Smooth muscle cell (in vitro differentiated cells): ENCODE data around the gene LPP. TPM values are rescaled to one million over a fixed set of nuclear protein-coding genes. Genes with fewer than 3 reads are reported as not detected.

Source experiments
- DNase-seq: peaks from one replicate; lab custom pipeline; 2025; ENCODE audit not compliant: unreplicated experiment; lab: John Stamatoyannopoulos, UW
- H2AFZ ChIP-seq: fragments of 200-600 bp; sonication (generic); 2 replicates; pipeline ENCODE4 v1.6.0; 2016; ENCODE audit warnings: antibody characterized with exemption, low read depth, mild to moderate bottlenecking
- H3F3A ChIP-seq: fragments of 200-600 bp; sonication (generic); 2 replicates; pipeline ENCODE4 v1.6.0; 2017; ENCODE audit warnings: antibody characterized with exemption, low read depth
- H3K27ac ChIP-seq: fragments of 200-600 bp; sonication (generic); 2 replicates; pipeline ENCODE4 v1.5.1; 2016; ENCODE audit warnings: low read depth, mild to moderate bottlenecking
- H3K27me3 ChIP-seq: fragments of 200-600 bp; sonication (generic); 2 replicates; pipeline ENCODE4 v1.6.1; 2016; ENCODE audit warnings: low read depth, mild to moderate bottlenecking
- H3K36me3 ChIP-seq: fragments of 200-600 bp; sonication (generic); 2 replicates; pipeline ENCODE4 v1.5.1; 2016; ENCODE audit warnings: low read depth
- H3K4me1 ChIP-seq: fragments of 200-600 bp; sonication (generic); 2 replicates; pipeline ENCODE4 v1.5.1; 2016; ENCODE audit warnings: low read depth
- H3K4me2 ChIP-seq: fragments of 200-600 bp; sonication (generic); 2 replicates; pipeline ENCODE4 v1.6.0; 2016; ENCODE audit warnings: mild to moderate bottlenecking
- H3K4me3 ChIP-seq: fragments of 200-600 bp; sonication (generic); 2 replicates; pipeline ENCODE4 v1.5.1; 2016; ENCODE audit warnings: mild to moderate bottlenecking
- H3K79me2 ChIP-seq: fragments of 200-600 bp; sonication (generic); 2 replicates; pipeline ENCODE4 v1.6.0; 2016; ENCODE audit warnings: low read depth, mild to moderate bottlenecking
- H3K9ac ChIP-seq: fragments of 200-600 bp; sonication (generic); 2 replicates; pipeline ENCODE4 v1.6.0; 2016; ENCODE audit warnings: low read depth
- H3K9me3 ChIP-seq: fragments of 200-600 bp; sonication (generic); replicated peaks from 2 replicates; pipeline ENCODE4 v1.5.1; 2016; ENCODE audit warnings: low read depth
- H4K20me1 ChIP-seq: fragments of 200-600 bp; sonication (generic); 2 replicates; pipeline ENCODE4 v1.6.0; 2016; ENCODE audit warnings: low read depth
- CTCF ChIP-seq: fragments of 200-600 bp; sonication (generic); IDR thresholded peaks from 2 replicates; pipeline ENCODE4 v1.5.1; 2017; ENCODE audit warnings: borderline replicate concordance, mild to moderate bottlenecking, antibody characterized with exemption; ENCODE audit not compliant: insufficient read depth, poor library complexity, severe bottlenecking
- WGBS: methylation state at CpG from one replicate; pipeline ENCODE4 v1.1.7; 2016; ENCODE audit warnings: low lambda C conversion rate; 5-methylcytosine and 5-hydroxymethylcytosine counted together
- polyA plus RNA-seq: library from polyadenylated mRNA; unstranded; fragments of >200 nt; fragmentation: Nextera tagmentation; extraction: Ambion mirVana; gene quantifications from 2 replicates; pipeline ENCODE4 v1.2.1, GENCODE V29; 2016
- total RNA-seq: library from RNA; depleted of rRNA; stranded (reverse); fragments of >200 nt; gene quantifications from 2 replicates; pipeline ENCODE4 v1.2.3, GENCODE V29; 2014

Gene LPP
- total and polyA plus RNA-seq, 2 experiments from 2014 or later, result 42.3 to 128 TPM

- Histone ChIP-seq H3K79me2 (peaks cover 84% of the 10 kb centered on the region), H4K20me1 (peaks cover 88% of the 10 kb centered on the region)
- no peak for TF ChIP-seq CTCF
Measured at GRCh38 chr3:188335656-188336055, 181.7 kb downstream of the LPP start.

GRCh38 chr3:188336178-188336577, 182.2 kb downstream of the LPP start:
- DNase-seq, result no peak
- no peaks in the 10 kb centered on the region for H3K9me3 ChIP-seq
- no peak overlapping the region for H2AFZ ChIP-seq
- no peak overlapping the region for H3K27ac ChIP-seq
- no peak overlapping the region for H3K4me3 ChIP-seq
- H3K4me2 ChIP-seq, result no peak overlapping the region
- H3K9ac ChIP-seq, result no peak overlapping the region
- H3K27me3 ChIP-seq, result no peaks in the 10 kb centered on the region
- H3K36me3 ChIP-seq, result no peaks in the 10 kb centered on the region
- H3K79me2 ChIP-seq, result peaks cover 84% of the 10 kb centered on the region
- peaks cover 88% of the 10 kb centered on the region for H4K20me1 ChIP-seq
- no peak for TF ChIP-seq CTCF
- H3F3A ChIP-seq, result no peaks in the 10 kb centered on the region
- peaks cover 9% of the 10 kb centered on the region for H3K4me1 ChIP-seq

More at GRCh38 chr3:188335656-188336055, 181.7 kb downstream of the LPP start:
- H3K9me3 ChIP-seq, result no peaks in the 10 kb centered on the region
- no peak overlapping the region for H3K4me3 ChIP-seq
- H3K27ac ChIP-seq, result no peak overlapping the region
- H3F3A ChIP-seq, result no peaks in the 10 kb centered on the region
- WGBS, result 88% methylated on average over 3 of the region's 3 CpGs
- H3K36me3 ChIP-seq, result no peaks in the 10 kb centered on the region
- no peak overlapping the region for H3K9ac ChIP-seq
- H2AFZ ChIP-seq, result no peak overlapping the region
- no peak for DNase-seq
- H3K4me2 ChIP-seq, result no peak overlapping the region
- no peaks in the 10 kb centered on the region for H3K27me3 ChIP-seq
- H3K4me1 ChIP-seq, result peaks cover 4% of the 10 kb centered on the region

GRCh38 chr3:188337232-188337631, 183.3 kb downstream of the LPP start:
- H3K79me2 ChIP-seq, result peaks cover 87% of the 10 kb centered on the region

More at GRCh38 chr3:188337232-188337631, 183.3 kb downstream of the LPP start:
- TF ChIP-seq CTCF, result no peak
- Histone ChIP-seq H2AFZ (no peak overlapping the region), H3K9ac (no peak overlapping the region), H4K20me1 (peaks cover 87% of the 10 kb centered on the region), H3K4me3 (no peak overlapping the region), H3F3A (no peaks in the 10 kb centered on the region), H3K4me2 (no peak overlapping the region), H3K27ac (no peak overlapping the region), H3K27me3 (no peaks in the 10 kb centered on the region), H3K36me3 (no peaks in the 10 kb centered on the region), H3K9me3 (no peaks in the 10 kb centered on the region), H3K4me1 (peaks cover 10% of the 10 kb centered on the region)
- DNase-seq, result no peak
- 97% methylated on average over 4 of the region's 4 CpGs for WGBS
